Mesodermal cell (in vitro differentiated cells): ENCODE results near the gene PMFBP1.

Source experiments
- H3K27ac ChIP-seq: 2 replicates; pipeline ENCODE4 v1.7.0; 2013; ENCODE audit warnings: mild to moderate bottlenecking, low read depth, low read length, moderate library complexity; ENCODE audit not compliant: severe bottlenecking
- H3K36me3 ChIP-seq: 2 replicates; pipeline ENCODE4 v1.7.1; 2013; ENCODE audit warnings: mild to moderate bottlenecking, low read length, moderate library complexity; ENCODE audit not compliant: control insufficient read depth, insufficient read depth
- H3K4me1 ChIP-seq: one replicate; pipeline ENCODE4 v1.7.1; 2013; ENCODE audit warnings: mild to moderate bottlenecking, low read length; ENCODE audit not compliant: insufficient read depth, control insufficient read depth, poor library complexity, severe bottlenecking
- H3K4me3 ChIP-seq: 2 replicates; pipeline ENCODE4 v1.7.0; 2013; ENCODE audit warnings: low read length, control low read depth, mild to moderate bottlenecking; ENCODE audit not compliant: insufficient read depth, poor library complexity, severe bottlenecking; ENCODE audit errors: extremely low read depth
- H3K9me3 ChIP-seq: 2 replicates; pipeline ENCODE4 v1.7.1; 2013; ENCODE audit warnings: mild to moderate bottlenecking, low read length, moderate library complexity; ENCODE audit not compliant: control insufficient read depth
- WGBS, 2 experiments: methylation state at CpG; one replicate each; pipeline ENCODE4 v1.1.5; 2013; ENCODE audit warnings: missing lambda C conversion rate in 2 of 2; ENCODE audit not compliant: insufficient coverage in 2 of 2; 5-methylcytosine and 5-hydroxymethylcytosine counted together

The PMFBP1 gene

GRCh38 chr16:72122308-72122707, 49.6 kb downstream of the PMFBP1 start:
- Histone ChIP-seq H3K9me3 (no peaks in the 10 kb centered on the region), H3K4me1 (no peaks in the 10 kb centered on the region), H3K27ac (no peak overlapping the region), H3K4me3 (no peak overlapping the region), H3K36me3 (no peaks in the 10 kb centered on the region)
- WGBS, 2 experiments, result 83% methylated on average over 1 of the region's 2 CpGs; no CpG with 5 or more reads in 1 of the 2 experiments

DNA sequence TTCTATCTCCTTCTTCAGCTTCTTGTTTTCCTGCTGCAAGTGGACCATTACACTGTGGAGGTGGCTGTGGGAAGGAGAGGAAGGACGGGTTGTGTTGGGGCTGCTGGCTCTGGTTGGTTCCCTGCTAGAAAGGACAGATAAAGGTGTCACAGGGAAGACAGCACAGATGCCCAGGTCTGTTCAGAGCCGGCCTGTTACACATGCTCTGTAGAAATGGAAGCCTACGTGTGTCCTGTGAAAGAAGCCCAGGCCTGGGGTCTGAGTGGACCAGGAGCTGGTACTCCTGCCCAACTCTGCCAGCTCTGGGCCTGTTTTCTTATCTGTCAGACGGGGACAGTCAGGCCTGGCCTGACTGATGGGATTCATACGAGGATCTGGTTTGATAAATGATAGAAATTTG, 51.9 kb downstream of the PMFBP1 start:
- no peaks in the 10 kb centered on the region for H3K4me1 ChIP-seq
- 96% methylated on average over 4 of the region's 5 CpGs for WGBS, 2 experiments
- H3K4me3 ChIP-seq, result no peak overlapping the region
- H3K9me3 ChIP-seq, result no peaks in the 10 kb centered on the region
- no peak overlapping the region for H3K27ac ChIP-seq
- no peaks in the 10 kb centered on the region for H3K36me3 ChIP-seq

GRCh38 chr16:72113616-72113945, 58.4 kb downstream of the PMFBP1 start:
- Histone ChIP-seq H3K4me1 (no peaks in the 10 kb centered on the region), H3K9me3 (no peaks in the 10 kb centered on the region), H3K36me3 (peaks cover 52% of the 10 kb centered on the region), H3K27ac (no peak overlapping the region), H3K4me3 (no peak overlapping the region)

DNA sequence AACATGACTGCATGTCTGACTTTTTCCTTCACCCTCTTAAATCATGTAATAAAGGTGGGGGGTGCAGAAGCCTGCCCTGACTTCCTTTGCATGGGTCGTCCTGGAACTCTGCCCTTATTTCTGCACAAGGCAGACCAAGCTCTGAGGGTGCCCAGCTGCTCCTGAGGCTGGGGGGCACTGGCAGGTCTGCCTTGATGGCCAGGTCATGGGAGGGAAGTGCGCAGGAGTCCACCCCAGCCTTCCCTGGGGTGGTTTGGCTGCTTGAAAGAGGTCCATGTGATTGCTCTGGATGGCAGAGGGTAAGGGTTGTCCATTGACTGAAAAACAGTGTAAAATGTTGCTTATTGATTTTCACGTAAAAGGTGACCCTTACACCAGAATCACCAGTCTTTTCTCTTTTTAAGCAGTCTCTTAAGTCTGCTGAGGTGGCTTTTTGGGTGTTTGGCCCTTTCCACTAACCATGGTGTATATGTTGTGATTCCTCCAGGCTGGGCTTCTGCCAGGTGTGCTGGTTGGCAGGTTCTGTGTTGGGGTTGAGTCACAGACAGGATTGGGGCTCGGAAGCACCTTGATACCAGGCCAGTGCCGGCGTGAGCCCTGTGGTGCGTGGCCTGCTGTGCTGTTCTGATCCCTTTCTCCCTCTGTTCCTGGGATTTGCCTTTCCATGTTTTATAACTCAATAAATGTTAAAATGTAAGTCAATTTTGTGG, 58.9 kb downstream of the PMFBP1 start:
- Histone ChIP-seq H3K27ac (no peak overlapping the region), H3K36me3 (peaks cover 57% of the 10 kb centered on the region)
- WGBS, 2 experiments, result 100% methylated on average over 1 to 2 of the region's 7 CpGs

DNA sequence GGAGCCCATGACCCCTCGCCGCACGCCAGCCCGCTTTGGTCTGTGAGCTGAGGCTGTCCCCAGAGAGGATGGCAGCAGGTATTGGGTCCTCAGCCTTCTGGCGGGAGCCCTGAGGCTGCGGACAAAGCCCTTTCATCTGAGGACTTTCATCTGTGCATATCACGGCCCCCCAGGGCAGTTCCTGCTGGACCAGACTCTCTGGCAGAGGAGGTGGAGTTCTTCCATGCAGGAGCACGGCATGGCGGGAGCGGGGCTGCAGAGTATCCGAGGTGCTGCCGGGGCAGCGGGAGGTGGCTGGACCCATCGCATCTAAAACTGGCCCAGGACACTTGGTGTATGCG, 59.5 kb downstream of the PMFBP1 start:
- H3K4me3 ChIP-seq, result no peak overlapping the region
- H3K27ac ChIP-seq, result no peak overlapping the region
- H3K9me3 ChIP-seq, result no peaks in the 10 kb centered on the region
- H3K36me3 ChIP-seq, result peaks cover 64% of the 10 kb centered on the region
- no peaks in the 10 kb centered on the region for H3K4me1 ChIP-seq
- 95 to 98% methylated on average over 15 of the region's 15 CpGs for whole genome bisulfite sequencing, 2 experiments

More for the DNA sequence above, 58.9 kb downstream of the PMFBP1 start:
- no peak overlapping the region for H3K4me3 ChIP-seq
- H3K9me3 ChIP-seq, result no peaks in the 10 kb centered on the region
- no peaks in the 10 kb centered on the region for H3K4me1 ChIP-seq

- WGBS, 2 experiments, result 92 to 93% methylated on average over 18 to 19 of the region's 19 CpGs
- Histone ChIP-seq H3K4me3 (no peak overlapping the region), H3K9me3 (no peaks in the 10 kb centered on the region), H3K36me3 (peaks cover 69% of the 10 kb centered on the region), H3K27ac (no peak overlapping the region), H3K4me1 (no peaks in the 10 kb centered on the region)
These were observed 60.1 kb downstream of the PMFBP1 start for GRCh38 chr16:72111657-72112451.

DNA sequence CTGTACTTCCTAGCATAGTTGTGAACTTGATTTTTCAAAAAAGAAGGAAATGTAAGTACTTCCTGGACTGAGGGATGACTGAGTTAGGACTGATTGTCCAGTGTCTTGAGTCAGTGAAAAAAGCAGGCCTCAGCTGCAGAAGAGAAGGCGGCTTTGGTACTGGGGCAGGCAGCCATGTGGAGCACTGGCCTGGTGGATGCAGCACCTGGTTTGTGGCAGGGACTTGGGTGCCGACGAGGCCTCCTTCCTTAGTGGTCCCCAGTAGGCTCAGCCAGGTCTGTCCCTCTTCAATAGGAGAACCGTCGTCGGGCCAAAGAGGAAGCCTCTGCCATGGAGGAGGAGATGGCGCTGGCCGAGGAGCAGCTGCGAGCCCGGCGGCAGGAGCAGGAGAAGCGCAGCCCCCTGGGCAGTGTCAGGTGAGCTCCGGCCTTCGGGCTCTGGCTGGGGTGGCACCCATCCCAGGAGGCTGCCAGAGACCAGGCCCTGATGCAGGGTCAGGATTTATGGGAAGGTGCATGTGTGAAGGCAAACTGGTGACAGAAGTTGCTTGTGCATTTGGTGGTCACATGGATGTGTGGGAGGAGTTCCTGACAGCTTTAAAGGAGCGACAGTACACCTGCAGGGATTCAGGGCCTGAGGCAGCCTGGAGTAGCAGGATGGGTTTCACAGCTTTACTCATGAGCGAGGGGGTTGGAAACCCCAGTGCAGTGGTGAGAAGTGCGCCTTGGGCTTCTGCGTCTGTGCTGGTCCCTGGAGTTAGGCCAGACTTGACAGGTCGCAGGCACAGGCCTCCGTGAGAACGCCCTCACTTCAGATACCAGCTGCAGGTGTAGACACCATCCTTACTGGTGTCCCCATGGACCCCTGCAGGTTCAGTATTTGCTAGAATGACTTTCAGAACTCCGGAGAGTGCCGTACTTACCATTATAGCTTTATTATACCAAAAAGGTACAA, 61.0 kb downstream of the PMFBP1 start:
- Histone ChIP-seq H3K4me1 (no peaks in the 10 kb centered on the region), H3K9me3 (no peaks in the 10 kb centered on the region), H3K36me3 (peaks cover 79% of the 10 kb centered on the region), H3K27ac (no peak overlapping the region), H3K4me3 (no peak overlapping the region)
- WGBS, 2 experiments, result 94 to 96% methylated on average over 21 to 22 of the region's 23 CpGs

GRCh38 chr16:72109966-72110530, 61.9 kb downstream of the PMFBP1 start:
- Histone ChIP-seq H3K9me3 (no peaks in the 10 kb centered on the region), H3K27ac (no peak overlapping the region), H3K4me1 (no peaks in the 10 kb centered on the region), H3K4me3 (no peak overlapping the region), H3K36me3 (peaks cover 87% of the 10 kb centered on the region)
- WGBS, 2 experiments, result 91 to 94% methylated on average over 11 of the region's 12 CpGs

GRCh38 chr16:72109300-72109699, 62.7 kb downstream of the PMFBP1 start:
- peaks cover 95% of the 10 kb centered on the region for H3K36me3 ChIP-seq
- no peaks in the 10 kb centered on the region for H3K9me3 ChIP-seq
- H3K4me1 ChIP-seq, result no peaks in the 10 kb centered on the region
- H3K4me3 ChIP-seq, result no peak overlapping the region
- H3K27ac ChIP-seq, result no peak overlapping the region
- WGBS, 2 experiments, result 96 to 99% methylated on average over 9 to 11 of the region's 12 CpGs

- Histone ChIP-seq H3K36me3 (peaks cover 100% of the 10 kb centered on the region), H3K4me1 (no peaks in the 10 kb centered on the region), H3K27ac (no peak overlapping the region), H3K9me3 (no peaks in the 10 kb centered on the region), H3K4me3 (no peak overlapping the region)
- 90 to 96% methylated on average over 12 to 14 of the region's 16 CpGs for whole genome bisulfite sequencing, 2 experiments
These were observed 63.4 kb downstream of the PMFBP1 start for GRCh38 chr16:72108353-72109102.
